CD14-positive monocyte (primary cell): Measurements from ENCODE around the gene ANTXR1. TPM values are rescaled to one million over a fixed set of nuclear protein-coding genes. Genes with fewer than 3 reads are reported as not detected.

Experiments used
- DNase-seq, 3 donors: peaks; one replicate each; pipeline ENCODE4 v3.0.0-alpha.2; 2011 to 2022
- H2AFZ ChIP-seq: 2 replicates; pipeline ENCODE4 v1.6.0; 2012; ENCODE audit warnings: mild to moderate bottlenecking, low read depth, low read length, inconsistent platforms; ENCODE audit not compliant: insufficient read depth, poor library complexity, severe bottlenecking
- H3K27ac ChIP-seq, 2 donors: 1 replicate in 1 of 2; 2 replicates in 1 of 2; pipeline ENCODE4 v1.5.1; 2012 to 2013; ENCODE audit warnings: low read length in 2 of 2, control low read depth in 1 of 2, inconsistent platforms in 1 of 2, low read depth in 1 of 2, mild to moderate bottlenecking in 1 of 2
- H3K27me3 ChIP-seq, 2 donors: one replicate each; pipeline versions ENCODE4 v1.6.0 to v1.6.1; 2011 to 2013; ENCODE audit warnings: low read length in 2 of 2; ENCODE audit not compliant: control insufficient read depth in 2 of 2, insufficient read depth in 2 of 2
- H3K36me3 ChIP-seq, 2 donors: replicated peaks in 1 of 2; 1 replicate in 1 of 2; 2 replicates in 1 of 2; pipeline versions ENCODE4 v1.5.1 to v1.6.1; 2012 to 2013; ENCODE audit warnings: low read length in 2 of 2, control low read depth in 1 of 2, inconsistent platforms in 1 of 2, mild to moderate bottlenecking in 1 of 2; ENCODE audit not compliant: insufficient read depth in 2 of 2, control insufficient read depth in 1 of 2
- H3K4me1 ChIP-seq, 2 donors: 1 replicate in 1 of 2; 2 replicates in 1 of 2; pipeline versions ENCODE4 v1.5.1 to v1.6.1; 2012 to 2013; ENCODE audit warnings: low read length in 2 of 2, control low read depth in 1 of 2, inconsistent platforms in 1 of 2, mild to moderate bottlenecking in 1 of 2, moderate library complexity in 1 of 2; ENCODE audit not compliant: insufficient read depth in 2 of 2, control insufficient read depth in 1 of 2
- H3K4me2 ChIP-seq: replicated peaks from 2 replicates; pipeline ENCODE3; 2012; ENCODE audit warnings: low read length, moderate library complexity, mild to moderate bottlenecking; ENCODE audit not compliant: poor library complexity, severe bottlenecking; ENCODE audit errors: extremely low read depth
- H3K4me3 ChIP-seq, 3 experiments: fragments of 200-600 bp in 1 of 3; sonication (generic) in 1 of 3; replicated peaks in 1 of 3; 1 replicate in 2 of 3; 2 replicates in 1 of 3; pipeline ENCODE4 v1.5.1; 2011 to 2013; ENCODE audit warnings: low read length in 3 of 3, mild to moderate bottlenecking in 3 of 3, control low read depth in 2 of 3, low read depth in 2 of 3, inconsistent platforms in 1 of 3, moderate library complexity in 1 of 3
- H3K79me2 ChIP-seq: 2 replicates; pipeline ENCODE4 v1.6.0; 2012; ENCODE audit warnings: mild to moderate bottlenecking, control low read depth, inconsistent platforms, low read length, moderate library complexity; ENCODE audit not compliant: insufficient read depth
- H3K9ac ChIP-seq: 2 replicates; pipeline ENCODE4 v1.6.0; 2017; ENCODE audit warnings: low read length, mild to moderate bottlenecking; ENCODE audit not compliant: insufficient read depth, poor library complexity, severe bottlenecking
- H3K9me3 ChIP-seq, 2 donors: replicated peaks in 1 of 2; 1 replicate in 1 of 2; 2 replicates in 1 of 2; pipeline versions ENCODE4 v1.5.1 to v1.6.1; 2012 to 2013; ENCODE audit warnings: low read length in 2 of 2, control low read depth in 1 of 2; ENCODE audit not compliant: control insufficient read depth in 1 of 2, insufficient read depth in 1 of 2
- H4K20me1 ChIP-seq: 2 replicates; pipeline ENCODE4 v1.6.0; 2012; ENCODE audit warnings: mild to moderate bottlenecking, low read length, control low read depth, moderate library complexity; ENCODE audit not compliant: insufficient read depth
- H3K27ac Mint-ChIP-seq, 7 donors: one replicate each; pipeline ENCODE4 v1.8.0; 2020; ENCODE audit warnings: mild to moderate bottlenecking in 7 of 7, mixed read lengths in 7 of 7, moderate library complexity in 6 of 7, inconsistent platforms in 2 of 7
- H3K27me3 Mint-ChIP-seq, 3 donors: one replicate each; pipeline ENCODE4 v1.8.0; 2021 to 2022; ENCODE audit warnings: low read depth in 3 of 3, mild to moderate bottlenecking in 3 of 3, mixed read lengths in 3 of 3, moderate library complexity in 3 of 3, inconsistent platforms in 1 of 3
- H3K36me3 Mint-ChIP-seq, 2 donors: one replicate each; pipeline ENCODE4 v1.8.0; 2020; ENCODE audit warnings: mixed read lengths in 2 of 2, inconsistent platforms in 1 of 2, mild to moderate bottlenecking in 1 of 2
- H3K4me1 Mint-ChIP-seq: one replicate; pipeline ENCODE4 v1.8.0; 2020; ENCODE audit warnings: mild to moderate bottlenecking, mixed read lengths
- H3K4me3 Mint-ChIP-seq, 2 donors: one replicate each; pipeline ENCODE4 v1.8.0; 2020; ENCODE audit warnings: mild to moderate bottlenecking in 2 of 2, mixed read lengths in 2 of 2, moderate library complexity in 1 of 2
- H3K9me3 Mint-ChIP-seq, 7 donors: one replicate each; pipeline ENCODE4 v1.8.0; 2020 to 2022; ENCODE audit warnings: mixed read lengths in 7 of 7, mild to moderate bottlenecking in 6 of 7, moderate library complexity in 6 of 7, inconsistent platforms in 2 of 7
- WGBS: methylation state at CpG from one replicate; pipeline ENCODE4 v1.1.5; 2013; ENCODE audit warnings: missing lambda C conversion rate; ENCODE audit not compliant: insufficient coverage; 5-methylcytosine and 5-hydroxymethylcytosine counted together
- intact Hi-C, 2 donors: fragments of 100-400 bp; cut with micrococcal nuclease; formaldehyde crosslinking; loops; one replicate each; pipeline versions ENCODE4 v1.15.0 to v1.15.1; 2023
- polyA plus RNA-seq, 3 donors: library from polyadenylated mRNA; depleted of rRNA in 1 of 3; unstranded in 2 of 3; stranded (reverse) in 1 of 3; fragments of 300-500 nt in 2 of 3; fragments of >200 nt in 1 of 3; fragmentation: Illumina TruSeq in 2 of 3; gene quantifications; 1 replicate in 2 of 3; 2 replicates in 1 of 3; pipeline ENCODE4 v1.2.3, GENCODE V29; 2012 to 2021
- TF ChIP-seq, protein P1 (sequence below): fragments of 200-600 bp; IDR thresholded peaks from one replicate; pipeline ENCODE4 v1.8.0; 2022; ENCODE audit warnings: antibody characterized with exemption, mild to moderate bottlenecking

Gene ANTXR1
- polyA plus RNA-seq, 3 donors: not detected

GRCh38 chr2:69095305-69095704 is 82.3 kb downstream of the ANTXR1 start:
- peaks cover 0 to 3% (median 0%) of the 10 kb centered on the region in 7 donors for H3K9me3 Mint-ChIP-seq
- H3K27me3 Mint-ChIP-seq: peaks cover 0 to 3% (median 3%) of the 10 kb centered on the region in 3 donors
- TF ChIP-seq, protein P1, sequence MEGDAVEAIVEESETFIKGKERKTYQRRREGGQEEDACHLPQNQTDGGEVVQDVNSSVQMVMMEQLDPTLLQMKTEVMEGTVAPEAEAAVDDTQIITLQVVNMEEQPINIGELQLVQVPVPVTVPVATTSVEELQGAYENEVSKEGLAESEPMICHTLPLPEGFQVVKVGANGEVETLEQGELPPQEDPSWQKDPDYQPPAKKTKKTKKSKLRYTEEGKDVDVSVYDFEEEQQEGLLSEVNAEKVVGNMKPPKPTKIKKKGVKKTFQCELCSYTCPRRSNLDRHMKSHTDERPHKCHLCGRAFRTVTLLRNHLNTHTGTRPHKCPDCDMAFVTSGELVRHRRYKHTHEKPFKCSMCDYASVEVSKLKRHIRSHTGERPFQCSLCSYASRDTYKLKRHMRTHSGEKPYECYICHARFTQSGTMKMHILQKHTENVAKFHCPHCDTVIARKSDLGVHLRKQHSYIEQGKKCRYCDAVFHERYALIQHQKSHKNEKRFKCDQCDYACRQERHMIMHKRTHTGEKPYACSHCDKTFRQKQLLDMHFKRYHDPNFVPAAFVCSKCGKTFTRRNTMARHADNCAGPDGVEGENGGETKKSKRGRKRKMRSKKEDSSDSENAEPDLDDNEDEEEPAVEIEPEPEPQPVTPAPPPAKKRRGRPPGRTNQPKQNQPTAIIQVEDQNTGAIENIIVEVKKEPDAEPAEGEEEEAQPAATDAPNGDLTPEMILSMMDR: no peak
- H3K36me3 ChIP-seq: no peaks in the 10 kb centered on the region
- peak overlapping the region in 1 of 7 donors; percentile 1 for H3K27ac Mint-ChIP-seq
- H3K4me1 Mint-ChIP-seq: peaks cover 19% of the 10 kb centered on the region
- H4K20me1 ChIP-seq: no peaks in the 10 kb centered on the region
- H3K4me3 ChIP-seq: no peak overlapping the region
- WGBS: 100% methylated on average over 1 of the region's 2 CpGs
- no peaks in the 10 kb centered on the region for H3K79me2 ChIP-seq
- intact Hi-C loops: loop anchor here in 1 of 2 donors (10.0 kb wide), 1 partner anchor 109 kb away; no protein-coding TSS in a partner anchor
- H2AFZ ChIP-seq: no peak overlapping the region
- H3K9me3 ChIP-seq: no peaks in the 10 kb centered on the region
- H3K27me3 ChIP-seq: no peaks in the 10 kb centered on the region
- no peaks in the 10 kb centered on the region for H3K36me3 Mint-ChIP-seq
- no peak overlapping the region for H3K27ac ChIP-seq
- peak overlapping the region in 1 of 2 donors; percentile 31 for H3K4me3 Mint-ChIP-seq
- no peak overlapping the region for H3K4me2 ChIP-seq
- peaks cover 13 to 19% of the 10 kb centered on the region in 2 donors for H3K4me1 ChIP-seq
- H3K9ac ChIP-seq: no peak overlapping the region
- no peak for DNase-seq

DNA sequence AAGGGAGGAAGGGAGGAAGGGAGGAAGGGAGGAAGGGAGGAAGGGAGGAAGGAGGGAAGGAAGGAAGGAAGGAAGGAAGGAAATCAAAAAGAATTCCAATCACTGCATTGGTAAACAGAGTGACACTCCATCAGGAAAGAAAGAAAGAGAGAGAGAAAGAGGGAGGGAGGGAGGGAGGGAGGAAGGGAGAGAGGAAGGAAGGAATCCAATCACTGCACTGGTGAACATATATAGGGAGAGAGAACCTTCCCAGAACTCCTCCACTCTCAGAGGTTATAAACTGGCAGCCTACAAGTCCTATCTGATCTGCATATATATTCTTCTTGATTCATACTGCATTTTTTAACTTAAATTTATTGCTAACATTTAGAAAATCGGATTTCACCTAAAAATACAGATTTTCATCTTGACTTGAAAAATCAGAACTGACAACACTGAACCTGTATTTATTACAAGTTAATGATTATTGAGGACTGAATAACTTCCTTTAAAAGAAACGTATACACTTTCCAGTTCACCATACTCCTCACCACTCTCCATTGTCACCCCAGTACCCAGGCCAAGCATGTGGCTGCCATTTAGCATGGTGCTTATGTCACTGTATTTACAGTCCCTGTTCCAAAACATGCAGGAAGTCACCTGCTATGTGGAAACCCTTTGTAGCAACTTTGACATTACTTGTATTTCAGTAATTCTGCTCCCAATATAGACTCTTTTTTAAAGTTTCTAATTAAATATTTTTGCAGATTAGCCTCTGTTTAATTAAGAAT is 83.5 kb downstream of the ANTXR1 start:
- H4K20me1 ChIP-seq: no peaks in the 10 kb centered on the region
- no peak for DNase-seq
- no peaks in the 10 kb centered on the region for H3K27me3 ChIP-seq
- Mint-ChIP-seq H3K4me1 (peaks cover 11% of the 10 kb centered on the region), H3K27me3 (peaks cover 0 to 3% (median 3%) of the 10 kb centered on the region in 3 donors), H3K4me3 (no peak overlapping the region), H3K27ac (no peak overlapping the region), H3K36me3 (no peaks in the 10 kb centered on the region), H3K9me3 (peaks cover 0 to 3% (median 0%) of the 10 kb centered on the region in 7 donors)
- H3K4me2 ChIP-seq: no peak overlapping the region
- no peaks in the 10 kb centered on the region for H3K9me3 ChIP-seq
- H2AFZ ChIP-seq: no peak overlapping the region
- TF ChIP-seq, protein P1: no peak
- H3K36me3 ChIP-seq: no peaks in the 10 kb centered on the region
- peaks cover 3 to 7% of the 10 kb centered on the region in 2 donors for H3K4me1 ChIP-seq
- intact Hi-C loops: loop anchor here in 1 of 2 donors (10.0 kb wide), 1 partner anchor 108 kb away; no protein-coding TSS in a partner anchor
- H3K9ac ChIP-seq: no peak overlapping the region
- 100% methylated on average over 1 of the region's 2 CpGs for WGBS
- H3K27ac ChIP-seq: no peak overlapping the region
- no peaks in the 10 kb centered on the region for H3K79me2 ChIP-seq
- no peak overlapping the region for H3K4me3 ChIP-seq
